HG03175 (cell line): Measurements from ENCODE around the gene NEURL1B.
"Not testable (repeated sequence)": the region's sequence is repeated elsewhere in the genome, so short reads cannot be mapped to it uniquely, and the experiment has no call there.

Source experiments
- ATAC-seq: cut with Tn5 transposase; IDR thresholded peaks from one replicate; pipeline ENCODE4 v1.9.1; 2021; ENCODE audit warnings: mild to moderate bottlenecking, moderate library complexity; ENCODE audit not compliant: unreplicated experiment

NEURL1B gene

GRCh38 chr5:172648013-172648381 lies 6.9 kb downstream of the NEURL1B start:
- ATAC-seq: no peak

- ATAC-seq: no peak
These were observed 7.7 kb downstream of the NEURL1B start for GRCh38 chr5:172648755-172649154.

GRCh38 chr5:172656496-172656895 lies 15.4 kb downstream of the NEURL1B start:
- ATAC-seq: not testable (repeated sequence)

- ATAC-seq: not testable (repeated sequence)
These were observed 16.6 kb downstream of the NEURL1B start for GRCh38 chr5:172657524-172658233.

GRCh38 chr5:172658391-172658790 lies 17.3 kb downstream of the NEURL1B start:
- ATAC-seq: no peak

- ATAC-seq: no peak
These were observed 18.0 kb downstream of the NEURL1B start for GRCh38 chr5:172658961-172659501.

DNA sequence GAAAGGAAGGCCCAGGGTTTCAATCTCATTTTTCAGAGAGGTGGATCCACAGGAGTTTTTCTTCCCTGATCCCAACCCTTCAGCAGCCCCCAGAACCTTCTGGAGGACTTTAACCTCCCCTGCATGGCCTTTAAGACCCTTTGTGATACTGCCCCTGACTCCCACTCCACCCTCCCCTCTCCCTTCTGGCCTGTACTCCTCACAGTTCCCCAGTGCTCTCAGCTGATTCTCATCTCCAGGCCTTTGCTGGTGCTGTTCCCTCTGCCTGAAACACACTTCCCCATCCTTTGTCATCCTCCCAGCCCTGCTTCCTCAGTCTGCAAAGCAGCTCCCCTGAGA lies 18.5 kb downstream of the NEURL1B start:
- no peak for ATAC-seq

DNA sequence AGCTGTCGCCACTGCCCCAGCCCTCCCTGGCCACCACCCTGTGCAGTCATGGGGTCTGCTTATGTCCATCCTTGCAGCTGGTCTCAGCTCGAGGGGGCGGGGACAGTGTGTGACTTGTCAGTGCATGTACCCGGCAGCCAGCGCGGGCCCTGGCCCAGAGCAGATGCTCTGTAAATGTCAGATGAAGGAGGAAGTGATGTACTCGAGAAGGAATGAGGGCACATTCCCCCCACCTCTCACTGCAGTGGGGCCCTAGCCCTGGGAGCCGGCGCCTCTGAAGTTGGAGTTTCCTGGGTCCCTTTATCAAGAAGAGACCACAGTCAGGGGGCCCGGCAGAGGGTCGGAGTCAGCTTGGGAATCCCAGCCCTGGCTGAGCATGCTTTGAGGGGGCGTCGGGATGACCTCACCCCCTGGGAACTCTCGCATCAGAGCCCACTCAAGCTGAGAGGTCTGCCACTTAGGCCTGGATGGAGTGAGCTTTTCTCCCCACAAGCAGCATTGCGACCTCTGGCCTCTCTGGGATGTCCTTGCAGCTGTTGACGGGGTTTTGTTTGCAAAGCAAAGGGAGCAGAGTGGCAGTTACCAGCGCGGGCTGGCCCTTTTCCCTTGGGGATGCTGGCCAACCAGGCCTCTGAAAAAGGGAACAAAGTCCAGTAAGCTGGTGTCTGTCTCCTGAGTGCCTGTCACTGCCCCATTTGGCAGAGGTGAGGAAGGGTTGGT lies 19.0 kb downstream of the NEURL1B start:
- no peak for ATAC-seq

DNA sequence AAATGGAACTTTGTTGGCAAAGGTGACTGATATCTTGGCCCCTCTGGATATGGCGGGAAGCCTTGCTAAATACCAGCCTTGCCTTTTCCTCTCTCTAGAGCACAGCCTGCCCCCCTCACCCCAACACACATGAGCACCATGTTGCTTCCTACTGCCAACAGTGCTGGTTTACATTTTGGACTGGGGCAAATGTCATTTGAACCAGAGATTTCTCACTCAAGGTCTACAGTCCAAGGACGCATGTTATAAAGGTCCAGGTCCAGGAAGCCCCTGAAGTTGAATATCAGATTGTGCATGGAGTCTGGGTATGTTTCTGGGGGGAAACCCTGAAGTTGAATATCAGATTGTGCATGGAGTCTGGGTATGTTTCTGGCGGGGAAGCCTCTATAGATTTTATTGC lies 19.9 kb downstream of the NEURL1B start:
- no peak for ATAC-seq

DNA sequence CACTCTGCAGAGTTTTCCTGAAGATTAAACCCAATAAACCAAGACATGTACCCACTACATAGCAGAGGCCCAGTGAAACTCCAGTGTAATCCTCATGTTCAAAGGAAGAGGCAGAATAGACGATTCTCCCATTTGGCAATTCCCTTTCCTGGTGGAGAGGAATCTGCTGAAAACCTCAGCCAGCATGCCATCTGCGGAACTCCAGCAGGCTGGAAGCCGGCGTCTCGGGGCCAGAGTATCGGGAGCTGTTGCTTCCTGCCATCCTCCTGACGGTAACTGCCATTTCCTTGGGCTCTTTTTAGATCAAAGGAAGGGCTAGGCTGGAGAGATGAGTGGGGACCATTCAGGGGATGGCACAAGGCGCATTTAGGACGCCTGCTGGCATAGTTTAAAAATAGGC lies 20.5 kb downstream of the NEURL1B start:
- ATAC-seq: no peak

- ATAC-seq: no peak
These were observed 21.5 kb downstream of the NEURL1B start for GRCh38 chr5:172662596-172662995.

GRCh38 chr5:172664018-172664417 lies 23.0 kb downstream of the NEURL1B start:
- ATAC-seq: no peak

GRCh38 chr5:172664681-172665541 lies 23.8 kb downstream of the NEURL1B start:
- no peak for ATAC-seq

GRCh38 chr5:172666251-172666650 lies 25.2 kb downstream of the NEURL1B start:
- ATAC-seq: no peak

- ATAC-seq: no peak
These were observed 26.9 kb downstream of the NEURL1B start for GRCh38 chr5:172667786-172668593.

DNA sequence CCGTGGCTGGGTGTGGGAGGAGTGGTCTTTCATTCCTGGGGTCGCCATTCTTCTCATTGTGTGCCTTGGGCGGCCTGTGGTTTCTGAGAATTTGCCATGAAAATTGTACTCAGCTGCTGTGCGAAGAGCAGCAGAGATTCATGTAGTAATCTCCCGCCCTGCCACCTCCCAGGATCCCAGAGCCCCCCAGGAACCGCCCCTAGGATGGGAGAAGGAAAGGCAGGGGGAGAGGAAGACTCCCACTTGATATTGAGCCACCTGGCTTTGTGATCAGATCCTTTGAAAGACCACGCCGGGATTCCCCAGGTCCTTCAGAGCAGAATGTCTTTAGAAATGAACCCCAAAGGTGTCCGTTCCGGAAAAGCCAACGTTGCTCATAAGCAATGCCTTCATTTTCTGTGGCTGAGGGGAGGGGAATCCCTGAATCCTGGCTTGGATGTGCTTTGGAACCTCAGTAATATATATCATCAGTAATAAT lies 27.6 kb downstream of the NEURL1B start:
- ATAC-seq: no peak

DNA sequence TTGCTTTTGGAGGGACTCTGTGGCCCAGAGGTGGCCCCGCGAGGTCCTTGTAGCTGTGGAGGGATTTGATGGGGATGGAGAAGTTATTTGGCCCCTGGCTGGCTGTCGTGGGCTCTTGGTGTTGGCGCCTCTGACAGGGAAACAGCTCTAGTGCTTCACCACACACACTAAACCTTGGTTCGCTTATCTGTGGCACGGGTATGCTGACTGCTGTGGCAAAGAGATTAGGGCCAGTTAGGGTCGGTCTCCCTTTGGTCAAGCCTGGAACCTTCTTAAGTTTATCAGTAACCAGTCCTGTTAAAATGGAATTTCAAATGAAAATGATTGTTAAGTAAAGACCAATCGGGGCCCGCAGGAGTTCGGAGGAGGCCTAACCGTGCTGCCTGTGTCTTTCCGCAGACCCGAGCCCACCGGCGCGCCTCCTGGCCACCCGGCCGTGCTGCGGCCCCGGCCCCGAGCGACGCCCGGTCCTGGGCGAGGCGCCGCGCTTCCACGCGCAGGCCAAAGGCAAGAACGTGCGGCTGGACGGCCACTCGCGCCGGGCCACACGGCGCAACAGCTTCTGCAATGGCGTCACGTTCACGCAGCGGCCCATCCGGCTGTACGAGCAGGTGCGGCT lies 28.4 kb downstream of the NEURL1B start:
- ATAC-seq: no peak

DNA sequence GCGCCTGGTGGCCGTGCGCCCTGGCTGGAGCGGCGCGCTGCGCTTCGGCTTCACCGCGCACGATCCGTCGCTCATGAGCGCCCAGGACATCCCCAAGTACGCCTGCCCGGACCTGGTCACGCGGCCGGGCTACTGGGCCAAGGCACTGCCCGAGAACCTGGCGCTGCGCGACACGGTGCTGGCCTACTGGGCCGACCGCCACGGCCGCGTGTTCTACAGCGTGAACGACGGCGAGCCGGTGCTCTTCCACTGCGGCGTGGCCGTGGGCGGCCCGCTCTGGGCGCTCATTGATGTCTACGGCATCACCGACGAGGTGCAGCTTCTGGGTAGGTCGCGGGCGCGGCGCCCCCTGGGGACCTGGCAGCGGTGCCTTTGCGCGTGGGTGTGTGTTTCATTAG lies 28.9 kb downstream of the NEURL1B start:
- no peak for ATAC-seq

DNA sequence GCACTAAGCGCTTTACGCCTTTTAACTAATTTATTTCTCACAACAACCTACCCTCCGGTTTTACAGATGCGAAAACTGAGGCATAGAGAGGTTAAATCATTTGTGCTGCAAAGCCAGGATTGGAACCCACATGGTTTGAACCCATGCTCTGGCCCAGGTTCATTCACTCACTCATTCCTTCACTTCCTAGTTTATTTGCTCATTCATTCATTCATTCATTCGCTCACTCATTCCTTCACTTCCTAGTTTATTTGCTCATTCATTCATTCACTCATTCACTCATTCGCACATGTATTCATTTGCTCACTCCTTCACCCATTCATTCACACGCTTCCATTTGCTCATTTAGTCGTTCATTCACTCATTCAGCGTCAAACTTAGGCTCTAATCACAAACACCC lies 29.4 kb downstream of the NEURL1B start:
- no peak for ATAC-seq

DNA sequence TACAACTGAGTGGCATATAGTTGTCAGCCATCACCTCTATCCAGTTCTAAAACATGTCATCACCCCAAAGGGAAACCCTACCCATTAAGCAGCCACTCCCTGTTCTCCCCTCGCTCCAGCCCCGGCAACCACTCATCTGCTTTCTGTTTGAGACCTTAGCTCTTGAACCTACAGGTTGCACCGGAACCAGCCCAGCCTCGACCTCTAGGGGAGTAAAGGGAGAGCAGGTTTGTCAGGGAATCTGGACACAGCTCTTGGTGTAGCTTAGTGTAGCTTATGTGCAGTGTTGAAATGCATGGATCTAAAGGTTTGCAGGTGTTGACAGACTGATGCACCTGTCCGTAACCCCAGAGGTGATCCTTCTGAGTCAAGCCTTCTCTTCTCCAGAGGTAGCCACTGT lies 30.0 kb downstream of the NEURL1B start:
- no peak for ATAC-seq
